Thymus (tissue), 11 donors: Measurements from ENCODE around the gene COL23A1. TPM values are rescaled to one million over a fixed set of nuclear protein-coding genes. Genes with fewer than 3 reads are reported as not detected.

Source experiments
- DNase-seq, 9 donors: peaks; one replicate each; pipeline ENCODE4 v3.0.0-alpha.2; 2013; ENCODE audit warnings: low spot score in 9 of 9, low read depth in 6 of 9, missing footprints in 1 of 9
- H3K27ac ChIP-seq, 2 donors: one replicate each; pipeline ENCODE4 v1.5.1; 2013; ENCODE audit warnings: control low read depth in 1 of 2, low read depth in 1 of 2, low read length in 1 of 2, mild to moderate bottlenecking in 1 of 2, moderate library complexity in 1 of 2
- H3K27me3 ChIP-seq, 2 donors: one replicate each; pipeline ENCODE4 v1.5.1; 2013; ENCODE audit warnings: low read length in 1 of 2; ENCODE audit not compliant: control insufficient read depth in 2 of 2, insufficient read depth in 1 of 2
- H3K36me3 ChIP-seq, 2 donors: one replicate each; pipeline ENCODE4 v1.5.1; 2013; ENCODE audit warnings: low read length in 1 of 2, mild to moderate bottlenecking in 1 of 2, moderate library complexity in 1 of 2; ENCODE audit not compliant: control insufficient read depth in 2 of 2, insufficient read depth in 2 of 2
- H3K4me1 ChIP-seq, 2 donors: one replicate each; pipeline ENCODE4 v1.5.1; 2013; ENCODE audit warnings: low read length in 2 of 2; ENCODE audit not compliant: control insufficient read depth in 2 of 2, insufficient read depth in 2 of 2
- H3K4me3 ChIP-seq, 2 donors: one replicate each; pipeline ENCODE4 v1.5.1; 2013; ENCODE audit warnings: low read length in 2 of 2, control low read depth in 1 of 2, mild to moderate bottlenecking in 1 of 2
- H3K9me3 ChIP-seq, 2 donors: one replicate each; pipeline ENCODE4 v1.5.1; 2013; ENCODE audit warnings: low read length in 1 of 2, mild to moderate bottlenecking in 1 of 2; ENCODE audit not compliant: control insufficient read depth in 2 of 2, insufficient read depth in 1 of 2
- WGBS: extraction: QIAGEN DNeasy Blood & Tissue Kit; methylation state at CpG from one replicate; pipeline ENCODE4 v1.1.7; 2013; 5-methylcytosine and 5-hydroxymethylcytosine counted together
- polyA plus RNA-seq: library from polyadenylated mRNA; stranded (reverse); fragments of 200-250 nt; gene quantifications from one replicate; pipeline ENCODE4 v1.2.3, GENCODE V29; 2013
- total RNA-seq: library from RNA; stranded (reverse); fragments of 120-200 nt; gene quantifications from one replicate; pipeline ENCODE4 v1.2.4, GENCODE V29; 2013
- donor health status: healthy.

Gene COL23A1
- total and polyA plus RNA-seq, 2 donors, result 1.5 to 2.6 TPM

DNA sequence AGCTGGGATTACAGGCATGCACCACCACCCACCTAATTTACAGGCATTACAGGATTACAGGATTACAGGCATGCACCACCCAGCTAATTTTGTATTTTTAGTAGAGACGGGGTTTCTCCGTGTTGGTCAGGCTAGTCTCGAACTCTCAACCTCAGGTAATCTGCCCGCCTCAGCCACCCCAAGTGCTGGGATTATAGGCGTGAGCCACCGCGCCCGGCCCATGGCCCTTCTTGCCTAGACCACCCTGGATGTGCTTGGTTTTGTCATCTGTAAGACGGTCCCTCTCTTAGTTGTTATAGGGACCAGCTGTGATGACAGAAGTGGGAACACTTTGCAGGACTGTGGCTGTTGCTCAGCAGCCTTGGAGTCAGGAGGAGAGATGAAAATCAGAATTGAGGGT is 354.1 kb downstream of the COL23A1 start:
- Histone ChIP-seq H3K27me3 (no peaks in the 10 kb centered on the region), H3K9me3 (peaks cover 0 to 4% of the 10 kb centered on the region in 2 donors), H3K4me1 (peaks cover 23 to 64% of the 10 kb centered on the region in 2 donors), H3K27ac (no peak overlapping the region), H3K4me3 (no peak overlapping the region), H3K36me3 (peaks cover 0 to 2% of the 10 kb centered on the region in 2 donors)
- no peak for DNase-seq
- WGBS, result 99% methylated on average over 9 of the region's 9 CpGs

DNA sequence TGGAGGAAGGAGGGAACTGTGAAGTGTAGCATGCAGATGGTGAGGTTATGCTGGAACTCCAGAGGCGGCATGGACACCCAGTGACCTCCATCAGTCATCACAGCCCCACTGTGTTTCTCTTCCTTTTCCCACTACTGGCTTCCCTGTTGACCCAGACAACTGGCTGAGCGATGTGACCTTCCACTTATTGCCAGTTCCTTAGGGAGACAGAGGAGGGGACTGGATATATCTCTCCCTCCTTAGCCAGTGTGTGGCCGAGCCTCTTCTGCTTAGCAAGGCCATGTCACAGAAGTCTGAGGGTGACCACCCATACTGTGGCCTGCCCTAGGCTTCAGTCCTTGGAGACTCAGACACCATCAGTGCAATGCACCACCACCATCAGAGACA is 354.6 kb downstream of the COL23A1 start:
- H3K36me3 ChIP-seq, result peaks cover 4 to 7% of the 10 kb centered on the region in 2 donors
- no peak for DNase-seq
- H3K9me3 ChIP-seq, result peaks cover 0 to 4% of the 10 kb centered on the region in 2 donors
- 83% methylated on average over 3 of the region's 3 CpGs for WGBS
- no peak overlapping the region for H3K27ac ChIP-seq
- H3K4me1 ChIP-seq, result peaks cover 21 to 64% of the 10 kb centered on the region in 2 donors
- H3K27me3 ChIP-seq, result no peaks in the 10 kb centered on the region
- H3K4me3 ChIP-seq, result no peak overlapping the region

DNA sequence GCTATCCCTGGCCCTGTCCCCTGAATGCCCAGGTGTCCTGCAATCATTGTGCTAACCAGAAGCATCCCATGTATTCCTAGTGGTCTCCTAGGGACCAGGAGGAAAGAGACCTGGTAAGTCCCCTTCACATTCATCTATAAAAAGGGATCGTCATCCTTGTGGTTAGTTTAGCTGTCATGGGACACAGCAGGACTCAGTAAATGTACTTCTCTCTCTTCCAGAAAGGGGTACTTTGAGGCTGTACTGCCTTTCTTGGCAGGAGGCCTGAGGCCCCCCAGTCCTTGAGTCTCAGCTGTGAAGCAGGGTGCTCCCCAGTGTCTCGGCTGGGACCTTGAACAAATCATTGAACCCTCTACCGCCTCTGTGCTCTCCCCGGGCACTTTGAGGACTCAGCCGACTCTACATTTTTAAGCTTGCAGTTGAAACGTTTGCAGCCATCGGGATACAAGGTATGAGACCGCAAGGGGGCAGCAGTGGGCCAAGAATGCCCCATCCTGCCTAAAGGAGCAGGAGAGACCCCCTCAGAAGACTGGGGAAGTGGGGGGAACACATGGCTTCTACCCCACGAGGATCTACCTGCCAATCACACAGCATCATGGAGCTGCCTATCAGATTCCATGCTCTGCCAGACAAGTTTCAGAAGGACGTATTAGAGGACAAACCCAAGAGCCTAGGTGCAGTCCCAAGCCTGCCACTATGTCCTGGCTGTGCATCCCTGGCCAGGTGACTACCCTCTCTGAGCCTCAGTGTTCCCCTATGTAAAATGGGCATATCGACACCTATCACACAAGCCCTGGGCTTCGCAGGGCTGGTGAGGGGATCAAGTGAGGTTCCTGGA is 355.2 kb downstream of the COL23A1 start:
- WGBS, result 25% methylated on average over 12 of the region's 12 CpGs
- no peak overlapping the region for H3K27ac ChIP-seq
- DNase-seq, result peak; percentile 47 to 89 (median 75)

DNA sequence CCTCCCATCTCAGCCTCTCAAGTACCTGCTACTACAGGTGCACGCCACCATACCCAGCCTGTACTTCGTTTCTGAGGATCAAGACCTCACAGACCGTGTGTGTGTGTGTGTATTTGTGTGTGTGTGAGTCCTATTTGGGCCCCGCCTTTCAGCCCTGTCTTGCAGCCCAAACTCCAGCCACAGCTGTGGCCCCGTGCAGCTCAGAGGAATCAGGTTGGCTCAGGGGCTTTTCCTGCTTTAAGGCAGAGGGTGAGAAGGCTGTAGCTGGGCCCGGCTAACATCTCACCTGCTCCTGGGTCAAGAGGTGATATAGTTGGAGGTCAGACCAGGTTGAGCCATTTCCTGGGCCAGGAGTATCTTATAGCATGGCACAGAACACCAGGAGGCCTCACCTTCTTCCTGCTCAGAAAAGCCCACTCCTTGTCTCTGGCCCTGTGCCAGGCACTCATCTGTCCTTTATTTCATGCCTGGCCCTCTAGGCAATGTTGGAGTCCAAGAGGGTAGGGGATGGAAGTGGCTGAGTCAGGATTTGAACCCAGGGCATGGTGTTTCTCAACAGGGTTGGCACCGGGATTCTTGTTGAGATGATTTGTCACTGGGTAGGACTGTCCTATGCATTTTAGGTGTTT is 356.0 kb downstream of the COL23A1 start:
- H3K4me1 ChIP-seq, result peaks cover 14 to 54% of the 10 kb centered on the region in 2 donors
- no peak for DNase-seq
- 94% methylated on average over 7 of the region's 7 CpGs for WGBS
- H3K27me3 ChIP-seq, result no peaks in the 10 kb centered on the region
- no peak overlapping the region for H3K27ac ChIP-seq
- H3K9me3 ChIP-seq, result peaks cover 0 to 4% of the 10 kb centered on the region in 2 donors
- H3K36me3 ChIP-seq, result peaks cover 17 to 20% of the 10 kb centered on the region in 2 donors
- H3K4me3 ChIP-seq, result no peak overlapping the region

More for the DNA sequence above, 355.2 kb downstream of the COL23A1 start:
- H3K9me3 ChIP-seq, result peaks cover 0 to 4% of the 10 kb centered on the region in 2 donors
- peaks cover 9 to 13% of the 10 kb centered on the region in 2 donors for H3K36me3 ChIP-seq
- H3K27me3 ChIP-seq, result no peaks in the 10 kb centered on the region
- H3K4me3 ChIP-seq, result no peak overlapping the region
- peaks cover 15 to 59% of the 10 kb centered on the region in 2 donors for H3K4me1 ChIP-seq

DNA sequence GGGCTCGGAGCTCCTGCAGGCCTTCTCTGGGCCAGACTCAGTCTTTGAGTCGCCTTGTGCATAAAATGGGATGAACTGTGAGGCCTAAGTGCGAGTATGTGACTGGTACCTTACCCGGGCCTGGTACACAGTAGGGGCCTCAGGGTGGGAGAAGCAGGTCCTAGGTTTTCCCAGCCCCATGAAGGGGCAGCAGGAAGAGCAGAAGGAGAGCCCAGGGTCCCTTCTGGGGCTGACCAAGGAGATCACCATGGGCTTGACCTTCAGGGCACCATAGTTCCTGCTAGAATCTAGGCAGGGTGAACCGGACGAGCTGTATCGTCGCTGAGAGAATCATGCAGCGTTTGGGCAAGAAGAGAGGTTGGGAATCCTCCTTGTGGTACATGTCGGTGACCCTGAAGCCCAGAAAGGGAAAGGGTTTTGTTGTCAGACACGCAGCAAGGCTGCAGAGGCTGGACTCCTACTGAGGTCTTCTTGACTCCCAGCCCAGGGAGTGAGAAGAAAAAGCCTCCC is 357.2 kb downstream of the COL23A1 start:
- DNase-seq, result no peak
- H3K27me3 ChIP-seq, result no peaks in the 10 kb centered on the region
- WGBS, result 78% methylated on average over 11 of the region's 11 CpGs
- H3K36me3 ChIP-seq, result peaks cover 29 to 31% of the 10 kb centered on the region in 2 donors
- peaks cover 0 to 4% of the 10 kb centered on the region in 2 donors for H3K9me3 ChIP-seq
- H3K4me1 ChIP-seq, result peaks cover 14 to 41% of the 10 kb centered on the region in 2 donors
- H3K4me3 ChIP-seq, result peak overlapping the region; percentile 87 to 89
- peak overlapping the region; percentile 70 to 97 for H3K27ac ChIP-seq

DNA sequence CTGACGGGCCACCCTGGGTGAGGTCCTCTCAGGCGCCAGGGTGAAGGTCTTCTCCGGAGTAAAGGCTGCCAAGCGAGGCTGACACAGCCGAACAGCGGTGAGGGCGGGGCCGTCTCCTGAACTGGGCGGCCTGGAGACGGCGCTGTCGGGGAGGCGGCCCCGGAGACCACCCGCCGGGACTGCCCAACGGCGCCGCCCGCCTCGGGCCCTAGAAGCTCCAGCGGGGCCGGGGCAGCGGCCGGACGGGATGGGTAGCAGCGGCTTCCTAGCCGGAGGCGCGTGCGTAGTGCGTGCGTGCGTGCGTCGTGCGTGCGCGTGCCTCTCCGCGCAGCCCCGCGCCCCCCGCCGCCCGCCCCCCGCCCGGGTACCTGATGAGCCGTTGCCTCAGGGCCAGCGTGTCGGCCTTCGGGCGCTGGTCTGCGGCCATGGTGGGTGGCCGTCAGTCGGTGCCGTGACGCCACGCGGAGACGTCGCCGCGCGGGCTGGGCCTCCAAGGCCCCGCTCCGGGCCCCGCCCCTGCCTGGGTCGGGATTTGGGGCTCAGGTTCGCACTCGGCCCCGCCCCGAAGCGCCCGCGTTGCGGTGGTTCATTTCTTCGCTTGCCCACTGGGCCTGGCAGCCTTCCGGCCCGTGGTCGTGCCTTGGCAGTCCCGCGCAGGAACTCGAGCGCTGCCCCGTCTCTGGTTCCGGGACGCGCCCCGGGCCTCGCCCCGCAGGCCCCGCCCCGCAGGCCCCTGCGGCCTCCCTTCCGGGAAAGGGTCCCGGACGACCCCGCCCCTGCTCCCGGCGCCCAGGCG is 357.9 kb downstream of the COL23A1 start, which contains the start of gene PHYKPL:
PHYKPL (minus strand) TSS at position 679 of the 796 bp plus-strand sequence; CDS start at position 427, 252 bp downstream.
- Histone ChIP-seq H3K9me3 (peaks cover 0 to 4% of the 10 kb centered on the region in 2 donors), H3K36me3 (peaks cover 36 to 37% of the 10 kb centered on the region in 2 donors), H3K4me3 (peak within 1 kb of the TSS; percentile 87 to 89), H3K4me1 (peaks cover 14 to 37% of the 10 kb centered on the region in 2 donors), H3K27ac (peak within 1 kb of the TSS; percentile 70 to 97), H3K27me3 (no peaks in the 10 kb centered on the region)
- peak in 7 of 9 donors; percentile 53 to 85 (median 60) for DNase-seq
- WGBS, result under 1% methylated on average over 102 of the region's 102 CpGs

DNA sequence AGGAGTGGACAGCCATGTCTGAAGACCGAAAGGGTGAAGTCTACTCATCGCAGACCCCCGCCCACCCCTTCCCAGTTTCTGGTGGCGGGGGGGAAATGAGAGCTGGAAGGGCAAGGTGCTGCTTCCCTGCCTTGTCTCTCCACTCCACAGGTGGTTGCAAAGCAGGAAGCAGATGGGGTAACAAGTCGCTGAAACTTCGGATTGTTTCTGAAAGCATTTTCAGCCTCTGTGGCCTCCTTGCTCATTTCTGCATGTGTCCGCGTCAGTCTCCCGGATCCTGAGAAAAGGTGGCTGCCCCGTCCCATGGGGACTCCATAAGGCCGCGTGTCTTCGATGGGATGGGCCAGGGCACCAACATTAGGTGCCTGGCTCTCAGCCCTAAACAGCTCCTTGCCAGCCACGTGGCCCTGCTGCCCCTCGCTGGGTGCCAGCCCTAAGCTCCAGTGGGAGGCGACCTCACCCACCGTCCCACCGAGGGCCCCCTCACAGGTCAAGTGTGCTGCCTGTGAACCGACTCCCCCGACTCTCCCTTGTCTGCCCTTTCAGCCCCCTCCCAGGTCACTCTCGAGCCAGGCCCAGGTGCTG is 358.6 kb downstream of the COL23A1 start:
- Histone ChIP-seq H3K9me3 (peaks cover 0 to 4% of the 10 kb centered on the region in 2 donors), H3K4me3 (peak overlapping the region; percentile 87 to 89), H3K36me3 (peaks cover 41% of the 10 kb centered on the region in 2 donors), H3K4me1 (peaks cover 14 to 31% of the 10 kb centered on the region in 2 donors), H3K27ac (peak overlapping the region; percentile 26 to 97), H3K27me3 (no peaks in the 10 kb centered on the region)
- 37% methylated on average over 21 of the region's 21 CpGs for WGBS
- DNase-seq, result no peak

DNA sequence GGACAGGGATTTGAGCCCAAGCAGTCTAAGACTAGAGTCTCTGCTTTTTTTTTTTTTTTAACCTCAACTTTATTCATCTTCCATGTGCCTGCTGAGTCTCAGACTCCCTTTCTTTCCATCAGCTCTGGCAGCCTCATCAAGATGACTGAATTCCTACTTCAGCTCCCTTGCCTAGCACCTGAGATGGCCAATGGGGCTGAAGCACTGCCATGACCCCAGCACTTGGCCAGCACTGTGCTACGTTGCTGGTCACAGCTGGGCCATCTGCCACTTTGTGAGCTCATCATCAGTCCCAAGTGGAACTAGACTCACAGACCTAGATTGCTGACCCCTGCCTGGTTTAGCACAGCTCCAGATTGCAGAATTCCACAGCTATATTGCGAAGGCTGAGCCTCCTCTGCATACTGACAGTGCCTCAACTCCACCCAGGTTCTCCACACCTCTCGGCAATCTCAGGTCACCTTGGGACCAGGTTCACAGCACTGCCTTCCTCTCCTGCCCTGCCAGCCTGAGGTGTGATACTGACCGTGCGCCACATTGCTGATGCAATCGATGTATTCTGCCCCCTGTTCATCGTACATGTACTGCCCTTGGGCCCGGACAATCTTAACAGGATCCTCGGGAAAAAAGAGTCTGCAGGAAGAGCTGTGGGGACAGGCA is 359.2 kb downstream of the COL23A1 start:
- no peak for DNase-seq
- no peaks in the 10 kb centered on the region for H3K27me3 ChIP-seq
- 93% methylated on average over 9 of the region's 9 CpGs for WGBS
- H3K4me1 ChIP-seq, result peaks cover 14 to 31% of the 10 kb centered on the region in 2 donors
- peak overlapping the region in 1 of 2 donors; percentile 87 for H3K4me3 ChIP-seq
- peaks cover 0 to 4% of the 10 kb centered on the region in 2 donors for H3K9me3 ChIP-seq
- H3K36me3 ChIP-seq, result peaks cover 43 to 45% of the 10 kb centered on the region in 2 donors
- no peak overlapping the region for H3K27ac ChIP-seq
